ENCODE data around the gene ARL4A. TPM values are rescaled to one million over a fixed set of nuclear protein-coding genes. Genes with fewer than 3 reads are reported as not detected.

Gene ARL4A
- total and polyA plus RNA-seq, 2 of the 8 experiments (the other 6 are each of a cell fraction or from before 2014, with no cell fraction given): 14.5 to 29.2 TPM

GRCh38 chr7:12686234-12686890 lies 1.1 kb upstream of the ARL4A start (continued):
- TF ChIP-seq, protein P1, sequence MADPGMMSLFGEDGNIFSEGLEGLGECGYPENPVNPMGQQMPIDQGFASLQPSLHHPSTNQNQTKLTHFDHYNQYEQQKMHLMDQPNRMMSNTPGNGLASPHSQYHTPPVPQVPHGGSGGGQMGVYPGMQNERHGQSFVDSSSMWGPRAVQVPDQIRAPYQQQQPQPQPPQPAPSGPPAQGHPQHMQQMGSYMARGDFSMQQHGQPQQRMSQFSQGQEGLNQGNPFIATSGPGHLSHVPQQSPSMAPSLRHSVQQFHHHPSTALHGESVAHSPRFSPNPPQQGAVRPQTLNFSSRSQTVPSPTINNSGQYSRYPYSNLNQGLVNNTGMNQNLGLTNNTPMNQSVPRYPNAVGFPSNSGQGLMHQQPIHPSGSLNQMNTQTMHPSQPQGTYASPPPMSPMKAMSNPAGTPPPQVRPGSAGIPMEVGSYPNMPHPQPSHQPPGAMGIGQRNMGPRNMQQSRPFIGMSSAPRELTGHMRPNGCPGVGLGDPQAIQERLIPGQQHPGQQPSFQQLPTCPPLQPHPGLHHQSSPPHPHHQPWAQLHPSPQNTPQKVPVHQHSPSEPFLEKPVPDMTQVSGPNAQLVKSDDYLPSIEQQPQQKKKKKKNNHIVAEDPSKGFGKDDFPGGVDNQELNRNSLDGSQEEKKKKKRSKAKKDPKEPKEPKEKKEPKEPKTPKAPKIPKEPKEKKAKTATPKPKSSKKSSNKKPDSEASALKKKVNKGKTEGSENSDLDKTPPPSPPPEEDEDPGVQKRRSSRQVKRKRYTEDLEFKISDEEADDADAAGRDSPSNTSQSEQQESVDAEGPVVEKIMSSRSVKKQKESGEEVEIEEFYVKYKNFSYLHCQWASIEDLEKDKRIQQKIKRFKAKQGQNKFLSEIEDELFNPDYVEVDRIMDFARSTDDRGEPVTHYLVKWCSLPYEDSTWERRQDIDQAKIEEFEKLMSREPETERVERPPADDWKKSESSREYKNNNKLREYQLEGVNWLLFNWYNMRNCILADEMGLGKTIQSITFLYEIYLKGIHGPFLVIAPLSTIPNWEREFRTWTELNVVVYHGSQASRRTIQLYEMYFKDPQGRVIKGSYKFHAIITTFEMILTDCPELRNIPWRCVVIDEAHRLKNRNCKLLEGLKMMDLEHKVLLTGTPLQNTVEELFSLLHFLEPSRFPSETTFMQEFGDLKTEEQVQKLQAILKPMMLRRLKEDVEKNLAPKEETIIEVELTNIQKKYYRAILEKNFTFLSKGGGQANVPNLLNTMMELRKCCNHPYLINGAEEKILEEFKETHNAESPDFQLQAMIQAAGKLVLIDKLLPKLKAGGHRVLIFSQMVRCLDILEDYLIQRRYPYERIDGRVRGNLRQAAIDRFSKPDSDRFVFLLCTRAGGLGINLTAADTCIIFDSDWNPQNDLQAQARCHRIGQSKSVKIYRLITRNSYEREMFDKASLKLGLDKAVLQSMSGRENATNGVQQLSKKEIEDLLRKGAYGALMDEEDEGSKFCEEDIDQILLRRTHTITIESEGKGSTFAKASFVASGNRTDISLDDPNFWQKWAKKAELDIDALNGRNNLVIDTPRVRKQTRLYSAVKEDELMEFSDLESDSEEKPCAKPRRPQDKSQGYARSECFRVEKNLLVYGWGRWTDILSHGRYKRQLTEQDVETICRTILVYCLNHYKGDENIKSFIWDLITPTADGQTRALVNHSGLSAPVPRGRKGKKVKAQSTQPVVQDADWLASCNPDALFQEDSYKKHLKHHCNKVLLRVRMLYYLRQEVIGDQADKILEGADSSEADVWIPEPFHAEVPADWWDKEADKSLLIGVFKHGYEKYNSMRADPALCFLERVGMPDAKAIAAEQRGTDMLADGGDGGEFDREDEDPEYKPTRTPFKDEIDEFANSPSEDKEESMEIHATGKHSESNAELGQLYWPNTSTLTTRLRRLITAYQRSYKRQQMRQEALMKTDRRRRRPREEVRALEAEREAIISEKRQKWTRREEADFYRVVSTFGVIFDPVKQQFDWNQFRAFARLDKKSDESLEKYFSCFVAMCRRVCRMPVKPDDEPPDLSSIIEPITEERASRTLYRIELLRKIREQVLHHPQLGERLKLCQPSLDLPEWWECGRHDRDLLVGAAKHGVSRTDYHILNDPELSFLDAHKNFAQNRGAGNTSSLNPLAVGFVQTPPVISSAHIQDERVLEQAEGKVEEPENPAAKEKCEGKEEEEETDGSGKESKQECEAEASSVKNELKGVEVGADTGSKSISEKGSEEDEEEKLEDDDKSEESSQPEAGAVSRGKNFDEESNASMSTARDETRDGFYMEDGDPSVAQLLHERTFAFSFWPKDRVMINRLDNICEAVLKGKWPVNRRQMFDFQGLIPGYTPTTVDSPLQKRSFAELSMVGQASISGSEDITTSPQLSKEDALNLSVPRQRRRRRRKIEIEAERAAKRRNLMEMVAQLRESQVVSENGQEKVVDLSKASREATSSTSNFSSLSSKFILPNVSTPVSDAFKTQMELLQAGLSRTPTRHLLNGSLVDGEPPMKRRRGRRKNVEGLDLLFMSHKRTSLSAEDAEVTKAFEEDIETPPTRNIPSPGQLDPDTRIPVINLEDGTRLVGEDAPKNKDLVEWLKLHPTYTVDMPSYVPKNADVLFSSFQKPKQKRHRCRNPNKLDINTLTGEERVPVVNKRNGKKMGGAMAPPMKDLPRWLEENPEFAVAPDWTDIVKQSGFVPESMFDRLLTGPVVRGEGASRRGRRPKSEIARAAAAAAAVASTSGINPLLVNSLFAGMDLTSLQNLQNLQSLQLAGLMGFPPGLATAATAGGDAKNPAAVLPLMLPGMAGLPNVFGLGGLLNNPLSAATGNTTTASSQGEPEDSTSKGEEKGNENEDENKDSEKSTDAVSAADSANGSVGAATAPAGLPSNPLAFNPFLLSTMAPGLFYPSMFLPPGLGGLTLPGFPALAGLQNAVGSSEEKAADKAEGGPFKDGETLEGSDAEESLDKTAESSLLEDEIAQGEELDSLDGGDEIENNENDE (IDR thresholded peaks at IDR 0.05; ENCODE audit: insufficient replicate concordance, low read length): no peak
- no peak for TF ChIP-seq JUN (IDR thresholded peaks at IDR 0.05; ENCODE audit: low read depth, low read length)
- TF ChIP-seq BACH1 (IDR thresholded peaks at IDR 0.05; ENCODE audit: low read length): 0 out of 2 replicates have a peak, but pooled peaks have one; percentile 11
- no peak; the same call in 1 of the 2 replicates for TF ChIP-seq SRF (IDR thresholded peaks at IDR 0.05; ENCODE audit: low read depth, low read length)
- no peak for TF ChIP-seq GTF2F1 (IDR thresholded peaks at IDR 0.05; ENCODE audit: borderline replicate concordance, low read depth, low read length)
- peak; percentile 47; the same call in 1 of the 2 replicates for TF ChIP-seq POLR2AphosphoS5 (IDR thresholded peaks at IDR 0.05; ENCODE audit: low read depth, low read length)
- TF ChIP-seq MAFK (IDR thresholded peaks at IDR 0.05; ENCODE audit: low read depth, low read length): no peak
- 0 out of 3 replicates have a peak, but pooled peaks of 1 of the 2 experiments have one; percentile 52 for TF ChIP-seq POLR2A (IDR thresholded peaks at IDR 0.05; ENCODE audit: control extremely low read depth in 1 of 2, low read depth in 2 of 2, low read length in 2 of 2)
- TF ChIP-seq GABPA (IDR thresholded peaks at IDR 0.05; ENCODE audit: borderline replicate concordance, insufficient read depth, low read length): no peak
- no peak for TF ChIP-seq ZNF274 (IDR thresholded peaks at IDR 0.05; ENCODE audit: borderline replicate concordance, extremely low read depth, low read length)
- no peak for TF ChIP-seq CEBPB (IDR thresholded peaks at IDR 0.05; ENCODE audit: low read depth, low read length)

All from H1 (cell line).